Skeletal muscle tissue (tissue), 4 donors: ENCODE measurements around the gene ZFP62. TPM values are rescaled to one million over a fixed set of nuclear protein-coding genes. Genes with fewer than 3 reads are reported as not detected.
"Not testable (repeated sequence)": the region's sequence is repeated elsewhere in the genome, so short reads cannot be mapped to it uniquely, and the experiment has no call there.

ENCODE experiments used
- H3K27ac ChIP-seq: one replicate; pipeline ENCODE4 v1.7.0; 2013; ENCODE audit warnings: mild to moderate bottlenecking, low read depth, low read length, inconsistent platforms
- H3K27me3 ChIP-seq, 3 donors: one replicate each; pipeline ENCODE4 v1.7.0; 2013; ENCODE audit warnings: low read length in 3 of 3; ENCODE audit not compliant: control insufficient read depth in 3 of 3, insufficient read depth in 3 of 3
- H3K36me3 ChIP-seq, 3 donors: one replicate each; pipeline ENCODE4 v1.7.0; 2013; ENCODE audit warnings: low read length in 3 of 3; ENCODE audit not compliant: control insufficient read depth in 3 of 3, insufficient read depth in 3 of 3
- H3K4me1 ChIP-seq, 3 donors: one replicate each; pipeline ENCODE4 v1.7.0; 2013; ENCODE audit warnings: low read length in 3 of 3, mild to moderate bottlenecking in 3 of 3; ENCODE audit not compliant: control insufficient read depth in 3 of 3, insufficient read depth in 3 of 3
- H3K4me3 ChIP-seq, 3 donors: one replicate each; pipeline ENCODE4 v1.7.0; 2013; ENCODE audit warnings: low read length in 3 of 3
- H3K9ac ChIP-seq, 3 donors: one replicate each; pipeline ENCODE4 v1.7.0; 2013; ENCODE audit warnings: low read length in 3 of 3, mild to moderate bottlenecking in 3 of 3, moderate library complexity in 2 of 3, low read depth in 1 of 3
- H3K9me3 ChIP-seq, 3 donors: one replicate each; pipeline ENCODE4 v1.7.0; 2013; ENCODE audit warnings: low read length in 3 of 3; ENCODE audit not compliant: control insufficient read depth in 3 of 3
- total RNA-seq: library from RNA; depleted of rRNA; stranded (reverse); fragments of >200 nt; gene quantifications from one replicate; pipeline ENCODE4 v1.2.3, GENCODE V29; 2014
- donor health status: Osteomylitis.

ZFP62 gene
- total RNA-seq, 1 donor from 2014 or later, result 16.2 TPM

GRCh38 chr5:180895330-180895729, 34.3 kb upstream of the ZFP62 start:
- H3K27me3 ChIP-seq, H3K9me3 ChIP-seq, H3K36me3 ChIP-seq, H3K9ac ChIP-seq, H3K4me1 ChIP-seq, H3K4me3 ChIP-seq, H3K27ac ChIP-seq: not testable (repeated sequence)

DNA sequence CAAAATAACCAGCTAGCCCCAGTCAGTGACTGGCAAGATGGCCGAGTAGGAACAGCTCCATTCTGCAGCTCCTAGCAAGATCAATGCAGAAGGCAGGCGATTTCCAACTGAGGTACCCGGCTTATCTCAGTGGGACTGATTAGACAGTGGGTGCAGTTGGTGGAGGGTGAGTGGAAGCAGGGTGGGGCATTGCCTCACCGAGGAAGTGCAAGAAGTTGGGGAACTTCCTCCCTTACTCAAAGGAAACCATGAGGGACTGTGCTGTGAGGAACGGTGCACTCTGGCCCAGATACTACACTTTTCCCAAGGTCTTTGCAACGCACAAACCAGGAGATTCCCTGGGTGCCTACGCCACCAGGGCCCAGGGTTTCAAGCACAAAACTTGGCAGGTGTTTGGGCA, 28.3 kb upstream of the ZFP62 start:
- Histone ChIP-seq H3K9ac (no peak overlapping the region), H3K27me3 (peaks cover 0 to 2% (median 0%) of the 10 kb centered on the region in 3 donors), H3K27ac (no peak overlapping the region), H3K9me3 (no peaks in the 10 kb centered on the region), H3K36me3 (no peaks in the 10 kb centered on the region), H3K4me3 (no peak overlapping the region), H3K4me1 (peaks cover 0 to 2% (median 0%) of the 10 kb centered on the region in 3 donors)

DNA sequence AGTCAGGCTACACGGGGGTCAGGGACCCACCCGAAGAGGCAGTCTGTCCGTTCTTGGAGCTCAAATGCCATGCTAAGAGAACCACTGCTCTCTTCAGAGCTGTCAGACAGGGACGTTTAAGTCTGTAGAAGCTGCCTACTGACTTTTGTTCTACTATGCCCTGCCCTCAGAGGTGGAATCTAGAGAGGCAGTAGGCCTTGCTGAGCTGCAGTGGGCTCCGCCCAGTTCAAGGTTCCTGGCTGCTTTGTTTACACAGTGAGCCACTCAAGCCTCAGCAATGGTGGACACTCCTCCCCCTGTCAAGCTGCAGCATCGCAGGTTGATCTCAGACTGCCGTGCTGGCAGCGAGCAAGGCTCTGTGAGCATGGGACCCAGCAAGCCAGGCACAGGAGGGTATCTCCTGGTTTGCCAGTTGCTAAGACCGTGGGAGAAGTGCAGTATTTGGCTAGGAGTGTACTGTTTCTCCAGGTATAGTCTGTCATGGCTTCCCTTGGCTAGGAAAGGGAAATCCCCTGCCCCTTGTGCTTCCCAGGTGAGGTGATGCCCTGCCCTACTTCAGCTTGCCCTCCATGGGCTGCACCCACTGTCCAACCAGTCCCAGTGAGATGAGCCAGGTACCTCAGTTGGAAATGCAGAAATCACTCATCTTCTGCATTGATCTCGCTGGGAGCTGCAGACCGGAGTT, 24.9 kb upstream of the ZFP62 start:
- H3K36me3 ChIP-seq, H3K9ac ChIP-seq, H3K27me3 ChIP-seq, H3K27ac ChIP-seq, H3K4me3 ChIP-seq, H3K4me1 ChIP-seq, H3K9me3 ChIP-seq: not testable (repeated sequence)

DNA sequence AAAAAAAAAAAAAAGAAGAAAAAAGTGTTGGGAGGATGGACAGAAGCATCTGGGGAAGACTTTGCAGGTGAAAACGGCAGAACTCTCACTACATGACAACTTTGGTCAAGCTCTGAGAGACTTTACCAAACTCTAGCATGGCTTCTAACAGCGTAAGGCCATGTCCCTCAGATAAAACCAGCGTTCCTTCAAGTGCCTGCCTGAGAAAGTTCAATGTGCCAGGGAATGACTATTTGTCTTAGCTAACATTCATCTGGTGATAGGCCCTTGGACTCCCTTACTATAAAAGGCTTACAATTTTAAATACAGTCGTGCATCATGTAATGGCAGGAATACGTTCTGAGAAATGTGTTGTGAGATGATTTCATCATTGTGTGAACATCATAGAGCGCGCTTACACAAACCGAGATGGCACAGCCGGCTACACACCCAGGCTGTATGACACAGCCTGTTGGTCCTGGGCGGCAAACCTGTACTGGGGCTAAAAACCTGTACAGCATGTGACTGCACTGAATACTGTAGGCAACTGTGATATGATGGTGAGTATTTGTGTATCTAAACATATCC, 14.9 kb upstream of the ZFP62 start:
- H3K9ac ChIP-seq, result no peak overlapping the region
- H3K27me3 ChIP-seq, result no peaks in the 10 kb centered on the region
- H3K4me1 ChIP-seq, result no peaks in the 10 kb centered on the region
- no peak overlapping the region for H3K4me3 ChIP-seq
- H3K27ac ChIP-seq, result no peak overlapping the region
- no peaks in the 10 kb centered on the region for H3K36me3 ChIP-seq
- H3K9me3 ChIP-seq, result no peaks in the 10 kb centered on the region

GRCh38 chr5:180874804-180875582, 13.9 kb upstream of the ZFP62 start:
- Histone ChIP-seq H3K4me3 (no peak overlapping the region), H3K4me1 (no peaks in the 10 kb centered on the region), H3K27me3 (no peaks in the 10 kb centered on the region), H3K9me3 (no peaks in the 10 kb centered on the region), H3K27ac (no peak overlapping the region), H3K36me3 (no peaks in the 10 kb centered on the region), H3K9ac (no peak overlapping the region)

DNA sequence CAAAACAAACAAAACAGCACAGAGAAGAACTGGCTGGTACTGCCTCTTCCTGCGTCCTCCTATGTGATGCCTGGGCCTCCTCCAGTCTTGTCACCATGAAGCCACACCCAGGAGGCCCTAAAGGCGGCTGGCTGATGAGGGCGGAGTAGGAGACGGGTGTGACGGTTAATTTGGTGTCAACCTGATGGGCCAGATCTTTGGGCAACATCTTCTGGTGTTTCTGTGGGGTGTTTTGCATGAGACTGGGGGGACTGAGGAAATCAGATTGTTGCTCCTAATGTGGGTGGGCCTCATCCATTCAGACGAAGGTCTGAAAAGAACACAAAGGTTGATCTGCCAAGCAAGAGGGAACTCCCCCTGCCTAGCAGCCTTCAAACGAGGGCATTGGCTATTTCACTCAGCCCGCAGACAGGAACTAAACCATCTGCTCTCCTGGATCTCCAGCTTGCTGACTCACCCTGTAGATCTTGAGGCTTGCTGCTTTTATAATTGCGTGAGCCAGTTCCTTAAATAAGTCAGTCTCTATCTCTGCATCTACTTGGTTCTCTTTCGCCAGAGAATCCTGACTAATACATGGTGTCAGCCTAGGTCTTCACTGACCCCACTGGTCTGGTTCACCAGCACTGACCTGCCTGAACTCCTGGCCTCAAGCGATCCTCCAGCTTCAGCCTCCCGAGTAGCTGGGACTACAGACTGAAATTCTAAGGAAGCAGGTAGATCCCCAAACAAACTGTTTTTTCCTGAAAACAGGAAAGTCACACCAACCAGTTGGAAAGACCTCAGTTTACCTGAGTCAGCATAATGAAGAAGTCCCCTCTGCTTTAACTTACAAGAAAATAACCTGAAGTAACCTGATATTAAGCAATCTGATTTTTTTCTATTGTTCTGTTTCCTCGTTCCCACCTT, 12.8 kb upstream of the ZFP62 start:
- Histone ChIP-seq H3K4me1 (no peaks in the 10 kb centered on the region), H3K4me3 (no peak overlapping the region), H3K9ac (no peak overlapping the region), H3K27ac (no peak overlapping the region), H3K9me3 (no peaks in the 10 kb centered on the region), H3K27me3 (no peaks in the 10 kb centered on the region), H3K36me3 (no peaks in the 10 kb centered on the region)

DNA sequence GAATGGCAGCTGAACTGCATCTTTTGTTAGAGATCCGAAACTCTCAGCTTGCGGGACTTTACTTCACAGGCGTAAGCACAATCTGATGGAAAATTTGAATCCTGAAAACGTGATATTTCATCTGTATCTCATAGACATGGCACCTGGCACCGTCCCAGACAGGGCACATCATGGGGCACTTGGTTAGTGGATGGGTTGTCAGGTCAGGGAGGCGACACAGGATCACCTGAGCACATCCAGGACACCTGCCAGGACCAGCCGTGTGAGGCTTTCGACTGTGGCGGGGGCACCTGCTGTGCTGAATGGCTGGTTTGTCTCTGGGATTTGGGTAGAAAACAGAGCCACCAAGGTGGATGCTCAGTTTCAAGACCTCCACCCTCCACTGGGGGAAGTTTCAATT, 11.3 kb upstream of the ZFP62 start:
- H3K9ac ChIP-seq, result no peak overlapping the region
- no peaks in the 10 kb centered on the region for H3K9me3 ChIP-seq
- no peaks in the 10 kb centered on the region for H3K27me3 ChIP-seq
- H3K4me1 ChIP-seq, result no peaks in the 10 kb centered on the region
- H3K4me3 ChIP-seq, result no peak overlapping the region
- H3K36me3 ChIP-seq, result no peaks in the 10 kb centered on the region
- no peak overlapping the region for H3K27ac ChIP-seq

- Histone ChIP-seq H3K4me3 (no peak overlapping the region), H3K4me1 (no peaks in the 10 kb centered on the region), H3K27ac (no peak overlapping the region), H3K27me3 (no peaks in the 10 kb centered on the region), H3K36me3 (no peaks in the 10 kb centered on the region), H3K9ac (no peak overlapping the region), H3K9me3 (no peaks in the 10 kb centered on the region)
These were observed 9.4 kb upstream of the ZFP62 start for GRCh38 chr5:180870276-180871068.

- Histone ChIP-seq H3K4me1 (no peaks in the 10 kb centered on the region), H3K36me3 (no peaks in the 10 kb centered on the region), H3K27ac (no peak overlapping the region), H3K9me3 (no peaks in the 10 kb centered on the region), H3K9ac (no peak overlapping the region), H3K4me3 (no peak overlapping the region), H3K27me3 (no peaks in the 10 kb centered on the region)
These were observed 8.5 kb upstream of the ZFP62 start for GRCh38 chr5:180869587-180869986.
